Body of pancreas (tissue), 4 donors: Measurements from ENCODE around the gene CFAP92.

ENCODE experiments used
- CTCF ChIP-seq, 7 experiments: fragments of 450-650 bp in 4 of 7; fragments of 200-600 bp in 3 of 7; sonication (generic) in 3 of 7; IDR thresholded peaks; one replicate each; pipeline ENCODE4 v1.5.1; 2016 to 2019; ENCODE audit warnings: antibody characterized with exemption in 7 of 7
- POLR2A ChIP-seq, 3 donors: fragments of 450-650 bp; IDR thresholded peaks; one replicate each; pipeline ENCODE4 v1.6.1; 2016; ENCODE audit warnings: antibody characterized with exemption in 3 of 3, mild to moderate bottlenecking in 2 of 3

- TF ChIP-seq CTCF (IDR thresholded peaks at IDR 0.05) (no peak), POLR2A (IDR thresholded peaks at IDR 0.05) (no peak)
Measured at GRCh38 chr3:129000742-129001100, 6.8 kb upstream of the CFAP92 start.
